Measurements from ENCODE around the gene USP10. TPM values are rescaled to one million over a fixed set of nuclear protein-coding genes. Genes with fewer than 3 reads are reported as not detected.

The USP10 gene
- total RNA-seq, 1 experiment from 2014 or later = 53.3 TPM

DNA sequence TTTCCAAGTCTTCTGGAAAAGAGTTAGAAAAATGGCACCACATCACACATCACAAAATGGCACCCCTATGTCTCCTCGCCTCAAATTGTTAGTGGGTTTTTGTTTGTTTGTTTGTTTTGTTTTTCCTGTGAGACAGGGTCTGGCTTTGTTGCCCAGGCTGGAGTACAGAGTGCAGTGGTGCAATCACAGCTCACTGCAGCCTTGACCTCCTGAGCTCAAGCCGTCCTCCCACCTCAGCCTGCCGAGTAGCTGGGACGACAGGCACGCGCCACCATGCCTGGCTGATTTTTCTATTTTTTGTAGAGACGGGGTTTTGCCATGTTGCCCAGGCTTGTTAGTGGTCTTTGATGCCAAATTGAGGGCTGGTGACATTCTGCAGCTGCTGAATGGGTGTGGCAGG, 116.2 kb downstream of the USP10 start:
- H3K9me3 ChIP-seq (replicated peaks) = no peaks in the 10 kb centered on the region
- H3K27me3 ChIP-seq (replicated peaks) = 0 out of 2 replicates have a peak, but pooled peaks cover 4% of the 10 kb centered on the region
- H3K4me1 ChIP-seq (replicated peaks) = peaks cover 20% of the 10 kb centered on the region
- no peaks in the 10 kb centered on the region for H3K36me3 ChIP-seq
- H3K27ac ChIP-seq = no peak overlapping the region
- H3K4me3 ChIP-seq = no peak overlapping the region
- DNase-seq (ENCODE audit: low read depth in 1 of 2, low spot score in 2 of 2) = no peak

DNA sequence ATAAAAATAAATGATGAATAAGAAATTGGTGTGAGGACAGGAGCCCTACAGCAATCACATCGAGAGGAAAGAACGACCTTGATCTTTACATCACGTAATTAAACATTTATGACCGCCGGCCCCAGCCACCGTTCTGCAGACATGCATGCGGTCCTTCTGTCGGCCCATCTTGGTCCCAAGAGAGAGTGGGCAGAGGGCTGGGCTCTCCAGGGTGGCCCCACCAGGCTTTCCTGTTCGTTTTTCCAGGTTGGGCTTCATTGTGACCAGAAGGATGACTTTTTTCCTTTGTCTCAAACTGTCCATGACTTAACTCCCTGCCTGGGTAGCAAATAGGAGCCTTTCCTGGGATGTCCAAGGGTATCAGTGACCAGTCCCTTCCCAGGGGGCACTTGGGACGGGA, 116.7 kb downstream of the USP10 start:
- no peak overlapping the region for H3K4me3 ChIP-seq
- no peak for DNase-seq (ENCODE audit: low read depth in 1 of 2, low spot score in 2 of 2)
- no peaks in the 10 kb centered on the region for H3K9me3 ChIP-seq (replicated peaks)
- peaks cover 16% of the 10 kb centered on the region for H3K4me1 ChIP-seq (replicated peaks)
- no peak overlapping the region for H3K27ac ChIP-seq
- 0 out of 2 replicates have a peak, but pooled peaks cover 4% of the 10 kb centered on the region for H3K27me3 ChIP-seq (replicated peaks)
- H3K36me3 ChIP-seq = no peaks in the 10 kb centered on the region

GRCh38 chr16:84817206-84817605, 117.4 kb downstream of the USP10 start:
- Histone ChIP-seq H3K27ac (no peak overlapping the region), H3K9me3 (replicated peaks) (no peaks in the 10 kb centered on the region), H3K27me3 (replicated peaks) (0 out of 2 replicates have a peak, but pooled peaks cover 4% of the 10 kb centered on the region), H3K4me1 (replicated peaks) (peaks cover 16% of the 10 kb centered on the region), H3K4me3 (no peak overlapping the region), H3K36me3 (no peaks in the 10 kb centered on the region)
- DNase-seq (ENCODE audit: low read depth in 1 of 2, low spot score in 2 of 2) = no peak

GRCh38 chr16:84817613-84818012, 117.8 kb downstream of the USP10 start:
- Histone ChIP-seq H3K36me3 (no peaks in the 10 kb centered on the region), H3K9me3 (replicated peaks) (no peaks in the 10 kb centered on the region), H3K4me3 (no peak overlapping the region), H3K27ac (no peak overlapping the region), H3K27me3 (replicated peaks) (0 out of 2 replicates have a peak, but pooled peaks cover 4% of the 10 kb centered on the region), H3K4me1 (replicated peaks) (peaks cover 16% of the 10 kb centered on the region)
- no peak for DNase-seq (ENCODE audit: low read depth in 1 of 2, low spot score in 2 of 2)

GRCh38 chr16:84818133-84818532, 118.3 kb downstream of the USP10 start:
- no peaks in the 10 kb centered on the region for H3K9me3 ChIP-seq (replicated peaks)
- H3K4me1 ChIP-seq (replicated peaks) = peaks cover 16% of the 10 kb centered on the region
- H3K27me3 ChIP-seq (replicated peaks) = 0 out of 2 replicates have a peak, but pooled peaks cover 4% of the 10 kb centered on the region
- H3K4me3 ChIP-seq = no peak overlapping the region
- H3K27ac ChIP-seq = no peak overlapping the region
- H3K36me3 ChIP-seq = no peaks in the 10 kb centered on the region
- DNase-seq (ENCODE audit: low read depth in 1 of 2, low spot score in 2 of 2) = no peak

GRCh38 chr16:84818989-84819643, 119.3 kb downstream of the USP10 start:
- Histone ChIP-seq H3K27ac (no peak overlapping the region), H3K27me3 (replicated peaks) (0 out of 2 replicates have a peak, but pooled peaks cover 1% of the 10 kb centered on the region), H3K4me3 (no peak overlapping the region; the same call in 1 of the 2 replicates), H3K9me3 (replicated peaks) (no peaks in the 10 kb centered on the region), H3K4me1 (replicated peaks) (peaks cover 16% of the 10 kb centered on the region), H3K36me3 (no peaks in the 10 kb centered on the region)
- DNase-seq (ENCODE audit: low read depth in 1 of 2, low spot score in 2 of 2) = no peak

DNA sequence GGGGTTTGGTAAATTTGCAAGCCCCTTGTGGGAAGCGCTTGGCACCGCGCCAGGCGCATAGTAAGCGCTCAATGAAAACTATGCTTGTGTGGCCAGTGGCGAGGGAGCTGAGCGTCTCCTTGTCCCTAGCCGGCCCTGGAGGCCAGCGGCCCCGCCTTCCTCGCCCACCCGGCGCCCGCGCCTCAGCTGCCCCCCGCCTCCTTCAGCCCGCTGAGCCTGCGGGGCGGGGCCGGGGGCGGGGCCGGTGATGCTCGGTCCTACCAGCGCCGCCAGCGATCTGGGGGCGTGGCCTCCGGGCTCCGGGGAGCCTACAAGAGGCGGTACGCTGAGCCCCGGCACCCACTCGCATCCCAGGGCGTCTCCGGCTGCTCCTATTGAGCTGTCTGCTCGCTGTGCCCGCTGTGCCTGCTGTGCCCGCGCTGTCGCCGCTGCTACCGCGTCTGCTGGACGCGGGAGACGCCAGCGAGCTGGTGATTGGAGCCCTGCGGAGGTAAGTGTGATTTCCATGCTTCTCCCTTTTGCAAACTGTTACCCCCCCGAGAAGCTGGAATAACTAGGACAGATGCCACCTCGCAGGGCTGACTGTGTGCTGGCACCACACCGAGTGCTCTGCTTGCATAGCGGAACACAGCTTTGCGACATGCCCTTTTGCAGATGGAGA, 120.0 kb downstream of the USP10 start, which contains the start of gene CRISPLD2:
Gene CRISPLD2, plus strand, starts transcription at position 342 of the 661 bp plus-strand sequence. CDS start 18,511 bp downstream, outside the sequence.
- Histone ChIP-seq H3K4me1 (replicated peaks) (peaks cover 16% of the 10 kb centered on the region), H3K36me3 (no peaks in the 10 kb centered on the region), H3K27ac (no peak within 1 kb of the TSS), H3K4me3 (peak within 1 kb of the TSS; percentile 35), H3K9me3 (replicated peaks) (no peaks in the 10 kb centered on the region), H3K27me3 (replicated peaks) (no peaks in the 10 kb centered on the region)
- peak; percentile 90 to 97 for DNase-seq (ENCODE audit: low read depth in 1 of 2, low spot score in 2 of 2)

GRCh38 chr16:84820305-84820684, 120.5 kb downstream of the USP10 start:
- Histone ChIP-seq H3K4me1 (replicated peaks) (peaks cover 16% of the 10 kb centered on the region), H3K9me3 (replicated peaks) (no peaks in the 10 kb centered on the region), H3K27me3 (replicated peaks) (no peaks in the 10 kb centered on the region), H3K36me3 (no peaks in the 10 kb centered on the region), H3K4me3 (peak overlapping the region; percentile 35), H3K27ac (no peak overlapping the region)
- no peak for DNase-seq (ENCODE audit: low read depth in 1 of 2, low spot score in 2 of 2)

DNA sequence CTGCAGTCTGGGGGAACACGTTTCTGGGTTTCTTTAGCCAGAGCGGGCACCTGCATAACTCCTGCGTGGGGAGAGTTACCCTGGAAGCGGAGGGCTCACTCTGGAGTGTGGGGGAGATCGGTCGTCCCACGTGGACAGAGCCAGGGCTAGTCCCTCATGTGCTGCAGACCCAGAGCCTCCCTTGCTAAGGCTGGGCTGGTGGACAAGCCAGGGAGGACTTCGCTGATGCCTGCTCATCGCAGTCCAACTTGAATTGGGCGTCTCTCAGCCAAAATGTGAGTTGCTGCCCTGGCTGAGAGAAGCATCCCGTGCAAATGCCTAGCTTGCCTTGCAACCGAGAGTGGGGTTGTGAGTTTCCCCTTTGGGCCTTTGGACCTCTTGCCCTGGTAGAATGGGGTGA, 121.0 kb downstream of the USP10 start:
- no peaks in the 10 kb centered on the region for H3K9me3 ChIP-seq (replicated peaks)
- H3K36me3 ChIP-seq = no peaks in the 10 kb centered on the region
- H3K4me3 ChIP-seq = no peak overlapping the region
- H3K27me3 ChIP-seq (replicated peaks) = no peaks in the 10 kb centered on the region
- H3K27ac ChIP-seq = no peak overlapping the region
- DNase-seq (ENCODE audit: low read depth in 1 of 2, low spot score in 2 of 2) = no peak
- peaks cover 16% of the 10 kb centered on the region for H3K4me1 ChIP-seq (replicated peaks)

DNA sequence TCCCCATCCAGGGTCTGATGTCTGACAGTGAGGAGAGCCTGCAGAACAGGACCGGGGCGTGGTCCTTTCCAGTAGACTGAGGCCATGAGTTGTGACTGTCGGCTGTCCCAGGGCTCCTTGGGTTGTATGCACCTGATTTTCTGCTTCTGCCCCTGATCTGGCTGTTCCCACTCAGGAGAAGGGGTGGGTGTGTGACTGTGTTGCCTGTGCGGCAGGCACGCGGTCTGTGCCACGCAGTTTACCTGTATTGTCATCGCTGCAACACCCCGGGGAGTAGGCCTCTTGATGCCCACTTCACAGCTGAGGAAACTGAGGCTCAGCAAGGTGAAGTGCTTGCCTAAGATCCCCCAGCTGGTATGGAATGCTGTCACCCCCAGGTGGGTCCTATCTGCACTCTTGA, 121.4 kb downstream of the USP10 start:
- Histone ChIP-seq H3K9me3 (replicated peaks) (no peaks in the 10 kb centered on the region), H3K27ac (no peak overlapping the region), H3K4me1 (replicated peaks) (peaks cover 16% of the 10 kb centered on the region), H3K36me3 (no peaks in the 10 kb centered on the region), H3K4me3 (no peak overlapping the region), H3K27me3 (replicated peaks) (no peaks in the 10 kb centered on the region)
- DNase-seq (ENCODE audit: low read depth in 1 of 2, low spot score in 2 of 2) = no peak

DNA sequence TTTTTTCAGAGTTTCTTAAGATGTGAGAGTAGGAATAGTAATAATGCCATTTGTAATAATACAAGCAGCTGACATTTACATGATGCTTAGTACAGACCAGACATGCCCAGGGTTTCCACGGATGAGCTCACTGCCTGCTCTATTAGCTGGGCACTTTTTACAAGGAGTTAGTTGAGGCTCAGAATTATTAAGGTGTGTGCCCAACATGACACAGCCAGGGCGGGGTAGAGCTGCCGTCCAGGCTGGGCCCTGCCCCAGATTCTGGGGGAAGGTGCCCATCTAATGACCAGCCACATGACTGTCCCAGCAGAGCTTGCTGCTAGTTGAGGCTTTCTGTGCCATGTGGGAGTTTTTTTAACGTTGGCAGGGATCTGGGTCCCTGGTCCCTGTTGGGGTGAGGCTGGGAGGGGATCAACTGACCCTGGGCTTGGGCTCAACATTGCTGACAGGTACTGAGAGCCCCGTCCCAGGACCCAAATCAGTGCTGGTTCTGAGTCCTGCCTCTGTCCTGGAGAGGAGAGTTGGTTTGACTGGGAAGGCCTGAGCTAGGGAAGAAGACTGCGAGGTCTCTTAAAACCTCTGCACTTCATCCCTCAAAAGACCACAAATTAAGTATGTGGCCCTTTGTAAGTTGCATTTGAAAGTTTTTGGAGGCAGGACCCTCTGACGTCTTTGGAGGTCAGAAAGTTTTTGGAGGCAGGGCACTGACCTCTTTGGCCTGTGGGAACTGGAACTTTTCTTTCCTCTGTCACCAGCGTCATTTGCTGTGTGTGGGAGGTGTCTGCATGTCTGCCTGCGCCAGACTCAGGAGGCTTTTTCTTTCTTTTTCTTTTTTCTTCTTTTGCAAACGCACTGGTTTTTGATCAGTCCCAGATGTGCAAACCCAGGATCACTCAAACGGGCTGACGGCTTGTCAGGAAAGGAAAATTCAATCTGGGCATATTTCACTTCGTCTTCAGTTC, 122.2 kb downstream of the USP10 start:
- Histone ChIP-seq H3K4me1 (replicated peaks) (peaks cover 16% of the 10 kb centered on the region), H3K4me3 (no peak overlapping the region), H3K27ac (no peak overlapping the region), H3K9me3 (replicated peaks) (no peaks in the 10 kb centered on the region), H3K27me3 (replicated peaks) (no peaks in the 10 kb centered on the region), H3K36me3 (no peaks in the 10 kb centered on the region)
- no peak for DNase-seq (ENCODE audit: low read depth in 1 of 2, low spot score in 2 of 2)

DNA sequence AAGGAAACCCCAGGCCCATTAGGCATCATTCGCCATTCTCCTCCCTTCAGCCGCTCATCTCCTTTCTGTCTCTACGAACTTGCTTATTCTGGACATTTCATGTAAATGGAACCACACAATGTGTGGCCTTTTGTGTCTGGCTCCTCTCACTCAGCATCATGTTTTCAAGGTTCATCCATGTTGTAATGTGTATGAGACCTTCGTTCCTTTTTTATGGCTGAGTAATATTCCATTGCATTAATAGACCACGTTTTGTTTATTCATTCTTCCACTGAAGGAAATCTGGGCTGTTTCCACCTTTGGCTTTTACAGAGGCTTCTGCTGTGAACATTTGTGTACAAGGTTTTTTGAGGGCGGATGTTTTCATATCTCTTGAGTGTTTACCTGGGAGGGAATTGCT, 123.2 kb downstream of the USP10 start:
- Histone ChIP-seq H3K9me3 (replicated peaks) (no peaks in the 10 kb centered on the region), H3K4me3 (no peak overlapping the region), H3K36me3 (no peaks in the 10 kb centered on the region), H3K4me1 (replicated peaks) (peaks cover 16% of the 10 kb centered on the region), H3K27ac (no peak overlapping the region), H3K27me3 (replicated peaks) (no peaks in the 10 kb centered on the region)
- DNase-seq (ENCODE audit: low read depth in 1 of 2, low spot score in 2 of 2) = no peak

DNA sequence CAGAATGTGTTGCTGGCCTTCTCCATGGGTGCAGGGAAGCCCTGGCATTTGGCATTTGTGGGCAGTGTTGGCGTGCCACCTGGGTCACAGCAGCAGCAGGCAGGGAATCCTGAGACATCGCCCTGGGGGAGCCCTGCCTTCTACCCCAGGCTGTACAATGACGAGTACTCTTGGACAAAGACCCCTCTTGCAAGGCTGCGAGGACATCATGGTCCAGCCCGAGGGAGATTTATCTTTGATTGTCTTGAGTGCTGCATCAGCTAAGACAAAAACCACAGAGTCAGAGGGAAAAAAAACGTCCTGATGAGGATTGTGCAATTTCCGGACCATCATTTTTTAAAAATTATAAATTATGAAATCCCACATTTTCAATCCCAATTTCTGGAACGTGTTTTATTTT, 123.7 kb downstream of the USP10 start:
- DNase-seq (ENCODE audit: low read depth in 1 of 2, low spot score in 2 of 2) = no peak
- Histone ChIP-seq H3K27ac (no peak overlapping the region), H3K36me3 (no peaks in the 10 kb centered on the region), H3K4me3 (no peak overlapping the region), H3K27me3 (replicated peaks) (no peaks in the 10 kb centered on the region), H3K9me3 (replicated peaks) (no peaks in the 10 kb centered on the region), H3K4me1 (replicated peaks) (peaks cover 16% of the 10 kb centered on the region)

Data from SJSA1 (cell line).